ENCODE data around the gene ZFAND3. TPM values are rescaled to one million over a fixed set of nuclear protein-coding genes. Genes with fewer than 3 reads are reported as not detected.

ZFAND3 gene
- 84.2 TPM for polyA plus RNA-seq (2013, experiment 1 of 2)
- 86.1 TPM for polyA plus RNA-seq (2013, experiment 2 of 2)

GRCh38 chr6:37819177-37819801 is at the start of gene ZFAND3:
TSS of gene ZFAND3 (plus strand) at chr6:37819727. CDS start at chr6:37819946, 219 bp downstream.
- Histone ChIP-seq H3K36me3 (ENCODE audit: control insufficient read depth in 1 of 2, insufficient read depth in 2 of 2, low read depth in 1 of 2, low read length in 2 of 2) (peaks cover 0 to 6% of the 10 kb centered on the region in 2 experiments), H3K23ac (ENCODE audit: low read length in 2 of 2) (peak within 1 kb of the TSS in 1 of 2 experiments; percentile 67), H3K27ac (ENCODE audit: low read length, poor library complexity, severe bottlenecking) (peak within 1 kb of the TSS; percentile 99), H3K4me2 (ENCODE audit: low read length, poor library complexity, severe bottlenecking) (peak within 1 kb of the TSS; percentile 73), H2BK120ac (ENCODE audit: low read depth, low read length) (peak within 1 kb of the TSS; percentile 100), H3K18ac (ENCODE audit: low read depth in 1 of 2, low read length in 2 of 2) (peak within 1 kb of the TSS; percentile 95 to 99), H3K27me3 (ENCODE audit: control insufficient read depth in 1 of 2, insufficient read depth in 1 of 2, low read length in 2 of 2) (no peaks in the 10 kb centered on the region), H3K14ac (ENCODE audit: low read length in 2 of 2) (peak within 1 kb of the TSS; percentile 62 to 71), H2BK12ac (ENCODE audit: low read length in 2 of 2) (peak within 1 kb of the TSS in 1 of 2 experiments; percentile 90), H4K91ac (ENCODE audit: low read length) (peak within 1 kb of the TSS; percentile 98), H2AK5ac (ENCODE audit: low read length, severe bottlenecking) (no peak within 1 kb of the TSS), H3K4me1 (ENCODE audit: control insufficient read depth, insufficient read depth, low read depth, low read length) (peaks cover 15% of the 10 kb centered on the region), H3K4ac (ENCODE audit: low read depth in 1 of 2, low read length in 2 of 2) (peak within 1 kb of the TSS; percentile 85 to 96), H3K79me1 (replicated peaks; ENCODE audit: low read length, poor library complexity, severe bottlenecking) (peaks cover 4% of the 10 kb centered on the region), H2BK15ac (ENCODE audit: low read depth, poor library complexity, severe bottlenecking) (peak within 1 kb of the TSS; percentile 79), H3K9ac (ENCODE audit: low read length) (peak within 1 kb of the TSS; percentile 99), H3K9me3 (ENCODE audit: control insufficient read depth, low read length) (no peaks in the 10 kb centered on the region), H2BK5ac (ENCODE audit: low read depth, low read length, poor library complexity, severe bottlenecking) (peak within 1 kb of the TSS; percentile 97), H3K4me3 (ENCODE audit: insufficient read depth in 1 of 2, low read depth in 1 of 2, low read length in 2 of 2) (peak within 1 kb of the TSS; percentile 88 to 97), H2AFZ (ENCODE audit: low read depth, low read length) (peak within 1 kb of the TSS; percentile 67), H4K8ac (ENCODE audit: low read length) (peak within 1 kb of the TSS; percentile 97)
- under 1% methylated on average over 28 of the region's 64 CpGs for WGBS
- peak; percentile 98 for DNase-seq

- H3K4me2 ChIP-seq (ENCODE audit: low read length, poor library complexity, severe bottlenecking) = no peak overlapping the region
- H2BK5ac ChIP-seq (ENCODE audit: low read depth, low read length, poor library complexity, severe bottlenecking) = no peak overlapping the region
- no peak overlapping the region for H4K91ac ChIP-seq (ENCODE audit: low read length)
- WGBS = 97% methylated on average over 2 of the region's 3 CpGs
- no peak overlapping the region for H2BK15ac ChIP-seq (ENCODE audit: low read depth, poor library complexity, severe bottlenecking)
- H2AK5ac ChIP-seq (ENCODE audit: low read length, severe bottlenecking) = no peak overlapping the region
- H3K4ac ChIP-seq (ENCODE audit: low read depth in 1 of 2, low read length in 2 of 2) = no peak overlapping the region
- H3K79me1 ChIP-seq (replicated peaks; ENCODE audit: low read length, poor library complexity, severe bottlenecking) = no peaks in the 10 kb centered on the region
- no peaks in the 10 kb centered on the region for H3K36me3 ChIP-seq (ENCODE audit: control insufficient read depth in 1 of 2, insufficient read depth in 2 of 2, low read depth in 1 of 2, low read length in 2 of 2)
- H3K27ac ChIP-seq (ENCODE audit: low read length, poor library complexity, severe bottlenecking) = no peak overlapping the region
- H2AFZ ChIP-seq (ENCODE audit: low read depth, low read length) = no peak overlapping the region
- no peak for DNase-seq
- H3K4me3 ChIP-seq (ENCODE audit: insufficient read depth in 1 of 2, low read depth in 1 of 2, low read length in 2 of 2) = no peak overlapping the region
- H3K27me3 ChIP-seq (ENCODE audit: control insufficient read depth in 1 of 2, insufficient read depth in 1 of 2, low read length in 2 of 2) = peaks cover 0 to 23% of the 10 kb centered on the region in 2 experiments
- H3K4me1 ChIP-seq (ENCODE audit: control insufficient read depth, insufficient read depth, low read depth, low read length) = peaks cover 25% of the 10 kb centered on the region
- no peak overlapping the region for H4K8ac ChIP-seq (ENCODE audit: low read length)
- H2BK12ac ChIP-seq (ENCODE audit: low read length in 2 of 2) = no peak overlapping the region
- H3K9me3 ChIP-seq (ENCODE audit: control insufficient read depth, low read length) = peaks cover 3% of the 10 kb centered on the region
- H3K9ac ChIP-seq (ENCODE audit: low read length) = no peak overlapping the region
- no peak overlapping the region for H3K14ac ChIP-seq (ENCODE audit: low read length in 2 of 2)
- H2BK120ac ChIP-seq (ENCODE audit: low read depth, low read length) = no peak overlapping the region
- H3K23ac ChIP-seq (ENCODE audit: low read length in 2 of 2) = no peak overlapping the region
- no peak overlapping the region for H3K18ac ChIP-seq (ENCODE audit: low read depth in 1 of 2, low read length in 2 of 2)
These were observed 45.4 kb upstream of the ZFAND3 start for GRCh38 chr6:37774028-37774680.

GRCh38 chr6:37776566-37776965 is 43.0 kb upstream of the ZFAND3 start:
- H3K9me3 ChIP-seq (ENCODE audit: control insufficient read depth, low read length) = peaks cover 3% of the 10 kb centered on the region

GRCh38 chr6:37777272-37777834 is 42.2 kb upstream of the ZFAND3 start:
- Histone ChIP-seq H3K27me3 (ENCODE audit: control insufficient read depth in 1 of 2, insufficient read depth in 1 of 2, low read length in 2 of 2) (peaks cover 0 to 23% of the 10 kb centered on the region in 2 experiments), H2AK5ac (ENCODE audit: low read length, severe bottlenecking) (no peak overlapping the region), H3K79me1 (replicated peaks; ENCODE audit: low read length, poor library complexity, severe bottlenecking) (no peaks in the 10 kb centered on the region), H2BK12ac (ENCODE audit: low read length in 2 of 2) (no peak overlapping the region), H2BK15ac (ENCODE audit: low read depth, poor library complexity, severe bottlenecking) (no peak overlapping the region), H3K4me1 (ENCODE audit: control insufficient read depth, insufficient read depth, low read depth, low read length) (peaks cover 33% of the 10 kb centered on the region), H3K4ac (ENCODE audit: low read depth in 1 of 2, low read length in 2 of 2) (no peak overlapping the region), H2BK5ac (ENCODE audit: low read depth, low read length, poor library complexity, severe bottlenecking) (no peak overlapping the region), H3K14ac (ENCODE audit: low read length in 2 of 2) (no peak overlapping the region), H2AFZ (ENCODE audit: low read depth, low read length) (no peak overlapping the region), H3K18ac (ENCODE audit: low read depth in 1 of 2, low read length in 2 of 2) (no peak overlapping the region), H4K8ac (ENCODE audit: low read length) (no peak overlapping the region), H3K36me3 (ENCODE audit: control insufficient read depth in 1 of 2, insufficient read depth in 2 of 2, low read depth in 1 of 2, low read length in 2 of 2) (no peaks in the 10 kb centered on the region), H3K4me2 (ENCODE audit: low read length, poor library complexity, severe bottlenecking) (peak overlapping the region; percentile 0), H2BK120ac (ENCODE audit: low read depth, low read length) (no peak overlapping the region), H3K4me3 (ENCODE audit: insufficient read depth in 1 of 2, low read depth in 1 of 2, low read length in 2 of 2) (no peak overlapping the region), H3K9ac (ENCODE audit: low read length) (no peak overlapping the region), H3K9me3 (ENCODE audit: control insufficient read depth, low read length) (peaks cover 3% of the 10 kb centered on the region), H4K91ac (ENCODE audit: low read length) (no peak overlapping the region), H3K27ac (ENCODE audit: low read length, poor library complexity, severe bottlenecking) (no peak overlapping the region), H3K23ac (ENCODE audit: low read length in 2 of 2) (no peak overlapping the region)
- DNase-seq = no peak
- WGBS = 33% methylated on average over 10 of the region's 10 CpGs

More at GRCh38 chr6:37776566-37776965, 43.0 kb upstream of the ZFAND3 start:
- Histone ChIP-seq H2AK5ac (ENCODE audit: low read length, severe bottlenecking) (no peak overlapping the region), H3K14ac (ENCODE audit: low read length in 2 of 2) (no peak overlapping the region), H2AFZ (ENCODE audit: low read depth, low read length) (no peak overlapping the region), H3K9ac (ENCODE audit: low read length) (no peak overlapping the region), H2BK12ac (ENCODE audit: low read length in 2 of 2) (no peak overlapping the region), H4K8ac (ENCODE audit: low read length) (no peak overlapping the region), H3K4me1 (ENCODE audit: control insufficient read depth, insufficient read depth, low read depth, low read length) (peaks cover 33% of the 10 kb centered on the region), H3K4ac (ENCODE audit: low read depth in 1 of 2, low read length in 2 of 2) (no peak overlapping the region), H3K4me3 (ENCODE audit: insufficient read depth in 1 of 2, low read depth in 1 of 2, low read length in 2 of 2) (no peak overlapping the region), H3K4me2 (ENCODE audit: low read length, poor library complexity, severe bottlenecking) (no peak overlapping the region), H3K36me3 (ENCODE audit: control insufficient read depth in 1 of 2, insufficient read depth in 2 of 2, low read depth in 1 of 2, low read length in 2 of 2) (no peaks in the 10 kb centered on the region), H2BK15ac (ENCODE audit: low read depth, poor library complexity, severe bottlenecking) (no peak overlapping the region), H3K79me1 (replicated peaks; ENCODE audit: low read length, poor library complexity, severe bottlenecking) (no peaks in the 10 kb centered on the region), H2BK5ac (ENCODE audit: low read depth, low read length, poor library complexity, severe bottlenecking) (no peak overlapping the region), H3K27ac (ENCODE audit: low read length, poor library complexity, severe bottlenecking) (no peak overlapping the region), H4K91ac (ENCODE audit: low read length) (no peak overlapping the region), H3K27me3 (ENCODE audit: control insufficient read depth in 1 of 2, insufficient read depth in 1 of 2, low read length in 2 of 2) (peaks cover 0 to 23% of the 10 kb centered on the region in 2 experiments), H2BK120ac (ENCODE audit: low read depth, low read length) (no peak overlapping the region), H3K23ac (ENCODE audit: low read length in 2 of 2) (no peak overlapping the region), H3K18ac (ENCODE audit: low read depth in 1 of 2, low read length in 2 of 2) (no peak overlapping the region)
- 60% methylated on average over 9 of the region's 9 CpGs for WGBS
- DNase-seq = no peak
